Motor neuron (in vitro differentiated cells): ENCODE measurements around the gene PLCL1. TPM values are rescaled to one million over a fixed set of nuclear protein-coding genes. Genes with fewer than 3 reads are reported as not detected.
A peak's percentile ranks its signal among the peaks of the same experiment; 100 is the strongest.

Source experiments
- ATAC-seq, 8 experiments: fragments of 200-7000 bp; cut with Tn5 transposase; replicated peaks in 6 of 8; 2 replicates each; pipeline ENCODE4 v1.8.0; 2021; ENCODE audit warnings: mild to moderate bottlenecking in 8 of 8, moderate library complexity in 8 of 8
- H3K27ac ChIP-seq, 2 donors: fragments of 250-450 bp; sonication (Bioruptor Pico); 2 replicates each; pipeline ENCODE4 v1.9.0; 2021; ENCODE audit warnings: antibody characterized with exemption in 2 of 2, mild to moderate bottlenecking in 2 of 2, moderate library complexity in 1 of 2
- H3K4me1 ChIP-seq, 2 donors: fragments of 250-450 bp; sonication (Bioruptor Pico); replicated peaks in 1 of 2; 2 replicates each; pipeline ENCODE4 v1.6.1; 2021; ENCODE audit warnings: antibody characterized with exemption in 2 of 2, mild to moderate bottlenecking in 2 of 2, moderate library complexity in 1 of 2
- H3K4me3 ChIP-seq, 5 donors: fragments of 250-450 bp; sonication (Bioruptor Pico); 2 replicates each; pipeline ENCODE4 v1.9.0; 2021; ENCODE audit warnings: antibody characterized with exemption in 5 of 5, mild to moderate bottlenecking in 5 of 5, moderate library complexity in 4 of 5
- WGBS, 10 experiments: fragments of 450-650 bp; shearing (Covaris generic); methylation state at CpG; one replicate each; pipeline ENCODE4 v1.0.0; 2022; 5-methylcytosine and 5-hydroxymethylcytosine counted together
- in situ Hi-C, 9 experiments: fragments of 400-800 bp; cut with MboI; loops; one replicate each; pipeline ENCODE4 v1.15.0; 2021; ENCODE audit warnings: low sequenced_read_pairs in 9 of 9, low pct_unique_long_range_greater_than_20kb in 2 of 9; ENCODE audit not compliant: unreplicated experiment in 9 of 9
- total RNA-seq, 8 experiments: library from RNA; unstranded; fragments of 300-600 nt; gene quantifications; 2 replicates each; pipeline versions ENCODE4 v1.2.3 to v1.2.4, GENCODE V29; 2022

Gene PLCL1
- total RNA-seq, 8 experiments from 2014 or later, result 7.0 to 16.8 (median 10.1) TPM

GRCh38 chr2:197965756-197966155 lies 161.4 kb downstream of the PLCL1 start:
- Histone ChIP-seq H3K4me1 (no peaks in the 10 kb centered on the region), H3K4me3 (no peak overlapping the region), H3K27ac (no peak overlapping the region)
- no peak for ATAC-seq
- in situ Hi-C loops, result no loop called here

GRCh38 chr2:197969391-197969893 lies 165.0 kb downstream of the PLCL1 start:
- in situ Hi-C loops, result no loop called here
- no peak overlapping the region for H3K27ac ChIP-seq
- no peaks in the 10 kb centered on the region for H3K4me1 ChIP-seq
- no peak overlapping the region for H3K4me3 ChIP-seq
- no peak for ATAC-seq

DNA sequence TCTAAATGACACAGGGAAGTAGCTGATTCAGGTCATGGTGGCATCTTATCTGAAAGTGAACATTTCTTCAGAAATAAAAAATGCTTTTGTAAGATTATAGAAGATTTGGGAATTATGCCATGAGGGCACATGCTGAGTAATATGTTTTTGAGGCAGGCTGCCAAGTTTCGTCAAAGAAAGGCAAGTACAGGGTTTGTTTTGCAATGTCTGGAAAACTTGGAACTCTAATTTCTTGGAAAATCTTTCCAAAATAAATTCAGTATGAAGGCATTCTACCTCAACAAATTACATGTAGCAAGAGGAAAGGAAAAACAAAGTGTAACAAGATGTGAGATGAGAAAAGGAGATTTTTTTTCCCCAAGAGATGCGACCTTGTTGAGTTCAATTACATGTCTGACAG lies 167.7 kb downstream of the PLCL1 start:
- H3K4me1 ChIP-seq, result no peaks in the 10 kb centered on the region
- H3K27ac ChIP-seq, result no peak overlapping the region
- in situ Hi-C loops, result no loop called here
- no peak overlapping the region for H3K4me3 ChIP-seq
- ATAC-seq, result no peak
- 43 to 100% (median 93%) methylated on average over 1 to 2 of the region's 2 CpGs; no CpG with 5 or more reads in 1 of the 10 experiments for WGBS, 10 experiments

- Histone ChIP-seq H3K4me3 (no peak overlapping the region), H3K27ac (no peak overlapping the region), H3K4me1 (no peaks in the 10 kb centered on the region)
- in situ Hi-C loops, result no loop called here
- no peak for ATAC-seq
- 29 to 100% (median 72%) methylated on average over 1 to 2 of the region's 2 CpGs; no CpG with 5 or more reads in 1 of the 10 experiments for WGBS, 10 experiments
These were observed 168.2 kb downstream of the PLCL1 start for GRCh38 chr2:197972587-197972986.

DNA sequence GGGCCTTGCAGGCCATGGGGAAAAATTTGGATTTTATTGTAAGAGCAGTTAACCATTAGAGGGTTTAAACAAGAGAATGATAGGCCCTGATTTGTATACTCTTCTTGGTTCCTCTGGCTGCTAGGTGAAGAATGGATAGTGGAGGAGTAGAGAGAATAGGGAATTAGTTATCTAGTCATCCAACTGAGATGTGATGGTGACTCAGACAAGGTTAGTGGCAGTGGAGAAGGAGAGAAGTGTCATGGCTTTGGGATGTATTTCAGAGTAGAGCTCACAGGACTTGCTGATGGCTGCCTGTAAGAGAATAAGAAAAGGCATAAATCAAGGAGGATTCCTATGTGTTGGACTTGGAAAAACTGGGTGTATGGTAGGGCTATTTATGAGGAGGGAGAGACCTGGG lies 169.4 kb downstream of the PLCL1 start:
- in situ Hi-C loops, result no loop called here
- Histone ChIP-seq H3K27ac (no peak overlapping the region), H3K4me1 (no peaks in the 10 kb centered on the region), H3K4me3 (no peak overlapping the region)
- no peak for ATAC-seq

DNA sequence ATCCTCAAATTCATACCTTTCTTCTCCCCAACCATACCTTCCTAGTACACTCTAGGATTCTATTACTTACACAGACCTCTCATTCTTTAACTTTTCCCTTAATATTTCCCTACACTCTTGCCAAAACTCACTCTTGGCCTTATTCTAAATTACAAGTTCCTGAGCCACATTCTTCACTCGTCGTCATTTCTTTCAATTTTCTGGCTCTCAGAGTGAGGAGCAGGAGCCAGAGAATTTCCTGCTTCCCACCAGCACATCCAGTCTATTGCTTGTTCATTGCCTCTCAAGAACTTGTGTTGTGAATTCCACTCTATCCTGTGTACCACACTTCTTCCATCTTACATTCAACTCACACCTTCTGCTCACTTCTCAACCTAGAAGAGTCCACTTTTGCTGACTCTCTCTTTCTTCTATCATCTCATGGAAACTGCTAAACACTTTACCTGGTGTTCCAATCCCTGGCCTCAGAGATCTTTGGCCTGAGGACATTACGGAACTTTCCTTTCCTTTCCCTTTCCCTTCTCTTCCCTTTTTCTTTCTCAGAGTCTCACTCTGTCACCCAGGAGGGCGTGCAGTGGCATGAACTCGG lies 171.6 kb downstream of the PLCL1 start:
- Histone ChIP-seq H3K27ac (no peak overlapping the region), H3K4me3 (no peak overlapping the region), H3K4me1 (no peaks in the 10 kb centered on the region)
- WGBS, 10 experiments, result 53 to 100% (median 84%) methylated on average over 1 to 5 of the region's 5 CpGs
- in situ Hi-C loops, result no loop called here
- no peak for ATAC-seq

DNA sequence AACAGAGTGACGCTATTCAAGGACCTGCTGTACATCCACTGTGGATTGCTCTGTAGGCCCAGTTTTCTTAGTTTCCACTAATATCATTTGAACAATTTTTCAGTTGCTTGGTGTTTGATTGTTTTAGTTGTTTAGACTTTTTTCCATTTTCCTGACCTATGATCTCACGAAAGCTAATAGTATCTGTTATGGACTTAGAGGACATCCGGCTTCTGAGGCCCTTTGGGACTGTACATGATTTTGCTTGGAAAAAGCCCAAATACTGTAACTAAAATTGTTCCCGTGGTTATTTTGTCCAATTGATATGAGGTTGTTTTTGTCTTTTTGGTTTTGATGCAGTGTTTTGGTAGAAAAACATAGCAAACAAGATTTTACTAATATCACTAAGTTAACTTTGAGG lies 174.6 kb downstream of the PLCL1 start:
- Histone ChIP-seq H3K4me1 (no peaks in the 10 kb centered on the region), H3K4me3 (no peak overlapping the region), H3K27ac (no peak overlapping the region)
- 79 to 100% (median 89%) methylated on average over 1 to 4 of the region's 4 CpGs; no CpG with 5 or more reads in 2 of the 10 experiments for WGBS, 10 experiments
- in situ Hi-C loops, result no loop called here
- no peak for ATAC-seq

DNA sequence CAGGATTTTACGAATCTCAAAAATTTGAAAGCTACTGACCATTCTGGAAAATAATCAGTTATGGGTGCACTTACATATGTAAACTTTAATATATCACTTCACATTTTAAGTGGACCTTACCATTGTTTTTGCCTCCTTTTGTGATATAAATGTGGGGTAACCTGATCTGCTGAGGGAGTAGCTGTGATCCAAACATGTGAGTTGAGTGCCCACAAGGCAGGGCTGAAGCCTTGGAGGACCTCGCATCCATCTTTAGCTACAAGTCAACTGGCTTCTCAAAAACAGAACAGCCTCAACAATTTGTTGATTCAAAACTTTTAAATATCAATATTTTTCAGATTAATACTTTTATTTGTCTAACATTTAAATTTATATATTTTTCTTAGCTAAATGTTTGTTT lies 178.2 kb downstream of the PLCL1 start:
- in situ Hi-C loops, result no loop called here
- WGBS, 10 experiments, result 73 to 100% (median 93%) methylated on average over 1 to 2 of the region's 2 CpGs; no CpG with 5 or more reads in 1 of the 10 experiments
- no peak overlapping the region for H3K27ac ChIP-seq
- no peak overlapping the region for H3K4me3 ChIP-seq
- no peaks in the 10 kb centered on the region for H3K4me1 ChIP-seq
- no peak for ATAC-seq

DNA sequence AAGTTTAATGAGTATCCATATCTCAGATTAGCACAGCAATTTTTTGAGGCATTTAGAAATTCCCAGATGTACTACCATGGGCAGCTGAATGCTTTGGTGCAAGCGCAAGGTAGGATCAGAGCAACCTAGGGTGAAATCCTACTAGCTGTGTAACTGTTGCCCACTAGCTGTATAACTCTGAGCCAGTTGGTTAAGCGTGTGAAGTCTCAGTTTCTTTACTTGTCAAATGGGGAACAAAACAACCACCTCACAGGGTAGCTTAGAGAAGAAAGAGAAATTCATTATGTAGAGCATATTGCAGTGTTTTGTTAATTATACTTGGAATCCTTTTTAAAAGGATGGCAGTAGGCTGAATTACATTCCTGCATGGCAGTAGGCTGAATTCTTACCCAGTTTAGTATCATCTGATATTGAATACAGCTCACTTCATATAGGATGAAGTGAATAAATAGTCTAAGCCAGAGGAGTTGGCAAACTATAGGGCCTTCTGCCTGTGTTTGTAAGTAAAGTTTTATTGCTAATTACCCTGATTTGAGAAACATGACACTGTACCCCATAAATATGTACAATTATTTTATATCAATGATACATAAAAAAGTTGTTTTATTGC lies 180.7 kb downstream of the PLCL1 start:
- no peak overlapping the region for H3K4me3 ChIP-seq
- in situ Hi-C loops, result no loop called here
- 83 to 100% (median 96%) methylated on average over 1 to 2 of the region's 2 CpGs; no CpG with 5 or more reads in 4 of the 10 experiments for WGBS, 10 experiments
- ATAC-seq, result peak in 1 of 8 experiments; percentile 57
- no peak overlapping the region for H3K27ac ChIP-seq
- no peaks in the 10 kb centered on the region for H3K4me1 ChIP-seq

DNA sequence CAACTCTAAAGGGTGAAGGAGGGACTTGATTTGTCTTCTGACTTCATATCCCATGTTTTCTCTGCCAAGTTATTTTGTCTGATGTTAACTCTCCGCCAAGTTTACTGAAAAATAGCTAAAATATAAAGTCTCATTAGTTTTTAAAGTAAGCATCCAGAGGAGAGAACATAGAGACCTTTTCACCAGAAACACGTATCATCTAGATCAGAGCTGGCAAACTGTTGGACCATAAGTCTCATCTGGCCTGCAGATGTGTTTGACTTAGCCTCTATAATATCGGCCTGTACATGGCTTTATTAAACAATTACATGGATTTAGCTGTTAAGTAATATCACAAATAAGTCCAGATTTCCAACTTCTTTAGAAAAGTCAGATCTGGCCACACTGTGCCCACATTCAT lies 182.6 kb downstream of the PLCL1 start:
- H3K4me3 ChIP-seq, result no peak overlapping the region
- no peak overlapping the region for H3K27ac ChIP-seq
- no peak for ATAC-seq
- H3K4me1 ChIP-seq, result no peaks in the 10 kb centered on the region
- in situ Hi-C loops, result no loop called here
- WGBS, 10 experiments, result 6 to 94% (median 83%) methylated on average over 1 to 3 of the region's 3 CpGs; no CpG with 5 or more reads in 3 of the 10 experiments

DNA sequence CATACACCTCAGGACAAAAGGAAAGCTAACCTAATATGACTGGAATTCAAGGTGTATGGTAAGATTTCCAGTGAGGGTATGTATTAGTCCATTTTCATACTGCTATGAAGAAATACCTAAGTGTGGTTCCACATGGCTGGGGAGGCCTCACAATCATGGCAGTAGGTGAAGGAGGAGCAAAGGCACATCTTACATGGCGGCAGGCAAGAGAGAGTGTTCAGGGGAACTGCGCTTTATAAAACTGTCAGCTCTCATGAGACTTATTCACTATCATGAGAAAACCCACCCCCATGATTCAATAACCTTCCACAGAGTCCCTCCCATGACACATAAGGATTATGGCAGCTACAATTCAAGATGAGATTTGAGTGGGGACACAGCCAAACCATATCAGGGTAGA lies 186.0 kb downstream of the PLCL1 start:
- Histone ChIP-seq H3K4me3 (no peak overlapping the region), H3K4me1 (no peaks in the 10 kb centered on the region), H3K27ac (no peak overlapping the region)
- in situ Hi-C loops, result no loop called here
- WGBS, 10 experiments, result 57 to 100% (median 92%) methylated on average over 1 to 2 of the region's 2 CpGs; no CpG with 5 or more reads in 2 of the 10 experiments
- ATAC-seq, result no peak

GRCh38 chr2:197992482-197993133 lies 188.2 kb downstream of the PLCL1 start:
- Histone ChIP-seq H3K4me3 (no peak overlapping the region), H3K27ac (no peak overlapping the region), H3K4me1 (no peaks in the 10 kb centered on the region)
- ATAC-seq, result no peak
- WGBS, 10 experiments, result 80 to 100% (median 100%) methylated on average over 1 to 4 of the region's 4 CpGs; no CpG with 5 or more reads in 1 of the 10 experiments
- in situ Hi-C loops, result no loop called here

DNA sequence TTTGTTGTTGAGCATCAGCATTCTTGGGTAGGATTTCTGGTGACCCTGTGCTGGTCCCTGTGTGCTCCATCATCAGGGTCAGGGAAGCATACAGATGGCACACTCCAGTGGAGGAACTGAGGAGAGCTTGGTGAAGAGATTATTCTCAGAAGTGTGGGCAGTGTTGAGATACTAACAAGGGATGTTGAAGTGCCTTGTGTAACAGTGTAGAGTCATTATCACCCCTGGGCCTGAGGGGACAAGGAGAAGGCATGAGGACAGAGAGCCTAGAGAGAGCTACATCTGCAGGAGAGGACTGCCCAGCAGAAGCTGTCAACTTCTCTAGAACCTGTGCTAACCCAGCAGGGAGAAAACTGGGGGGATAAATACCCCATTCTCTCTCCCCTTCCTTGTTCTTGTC lies 189.0 kb downstream of the PLCL1 start:
- in situ Hi-C loops, result no loop called here
- no peak overlapping the region for H3K4me3 ChIP-seq
- ATAC-seq, result no peak

DNA sequence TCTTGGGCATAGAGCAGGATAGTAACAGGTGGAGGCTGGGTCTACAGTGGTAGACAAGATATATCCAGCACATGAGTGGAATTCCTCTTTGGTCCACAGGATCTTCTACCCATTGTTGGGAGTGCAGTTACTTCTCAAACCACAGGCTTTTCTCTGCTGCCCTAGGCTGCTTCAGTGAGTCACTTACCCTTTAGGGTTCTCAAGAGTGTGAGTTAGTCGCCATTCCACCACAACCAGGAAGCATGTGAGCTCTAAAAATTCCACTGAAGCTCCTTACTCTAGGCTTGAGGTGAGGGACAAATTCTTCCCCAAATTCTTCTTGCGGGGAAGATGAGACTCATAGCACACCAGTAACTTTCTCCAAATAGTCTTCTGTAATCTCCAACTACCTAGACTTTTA lies 189.4 kb downstream of the PLCL1 start:
- Histone ChIP-seq H3K4me1 (no peaks in the 10 kb centered on the region), H3K27ac (no peak overlapping the region), H3K4me3 (no peak overlapping the region)
- ATAC-seq, result no peak
- WGBS, 10 experiments, result 44 to 100% (median 83%) methylated on average over 1 to 2 of the region's 2 CpGs; no CpG with 5 or more reads in 2 of the 10 experiments
- in situ Hi-C loops, result no loop called here

More for the DNA sequence above, 189.0 kb downstream of the PLCL1 start:
- Histone ChIP-seq H3K4me1 (no peaks in the 10 kb centered on the region), H3K27ac (no peak overlapping the region)
